Measurements from ENCODE around the gene ACSS3. TPM values are rescaled to one million over a fixed set of nuclear protein-coding genes. Genes with fewer than 3 reads are reported as not detected.
A peak's percentile ranks its signal among the peaks of the same experiment; 100 is the strongest.

Gene ACSS3
- total RNA-seq, 1 experiment from 2014 or later = 7.7 TPM

- Histone ChIP-seq H3K4me1 (ENCODE audit: insufficient read depth, low read length, poor library complexity, severe bottlenecking) (peaks cover 48% of the 10 kb centered on the region), H3K36me3 (ENCODE audit: insufficient read depth, low read length, poor library complexity, severe bottlenecking) (no peaks in the 10 kb centered on the region), H3K27me3 (replicated peaks; ENCODE audit: insufficient read depth, low read depth, low read length, poor library complexity) (no peaks in the 10 kb centered on the region), H3K4me3 (ENCODE audit: low read depth, low read length, poor library complexity, severe bottlenecking) (no peak overlapping the region), H3K9me3 (ENCODE audit: low read depth, low read length, poor library complexity, severe bottlenecking) (no peaks in the 10 kb centered on the region), H3K27ac (ENCODE audit: low read depth, low read length, poor library complexity, severe bottlenecking) (no peak overlapping the region)
- TF ChIP-seq EZH2 (IDR thresholded peaks at IDR 0.05; ENCODE audit: borderline replicate concordance, low read depth, low read length, poor library complexity, severe bottlenecking) (no peak), CTCF (conservative IDR thresholded peaks at IDR 0.05; ENCODE audit: low read depth, low read length) (no peak)
- BruUV-seq (replicated peaks) = no TSS peak
- ChIA-PET POLR2A (ENCODE audit: low non-redundant PET) (no interaction called here), CTCF (no interaction called here)
- intact Hi-C loops (cut with micrococcal nuclease; ENCODE audit: unreplicated experiment) = no loop called here
- peak; percentile 60 for DNase-seq (ENCODE audit: low spot score)
Observed at GRCh38 chr12:81211306-81211705, 133.4 kb downstream of the ACSS3 start.

GRCh38 chr12:81212996-81213696 is 135.3 kb downstream of the ACSS3 start:
- Histone ChIP-seq H3K27ac (ENCODE audit: low read depth, low read length, poor library complexity, severe bottlenecking) (no peak overlapping the region), H3K4me1 (ENCODE audit: insufficient read depth, low read length, poor library complexity, severe bottlenecking) (peaks cover 36% of the 10 kb centered on the region), H3K27me3 (replicated peaks; ENCODE audit: insufficient read depth, low read depth, low read length, poor library complexity) (no peaks in the 10 kb centered on the region), H3K36me3 (ENCODE audit: insufficient read depth, low read length, poor library complexity, severe bottlenecking) (no peaks in the 10 kb centered on the region), H3K9me3 (ENCODE audit: low read depth, low read length, poor library complexity, severe bottlenecking) (no peaks in the 10 kb centered on the region), H3K4me3 (ENCODE audit: low read depth, low read length, poor library complexity, severe bottlenecking) (no peak overlapping the region)
- POLR2A ChIA-PET (ENCODE audit: low non-redundant PET) = no interaction called here
- CTCF ChIA-PET = no interaction called here
- TF ChIP-seq EZH2 (IDR thresholded peaks at IDR 0.05; ENCODE audit: borderline replicate concordance, low read depth, low read length, poor library complexity, severe bottlenecking) (no peak), CTCF (conservative IDR thresholded peaks at IDR 0.05; ENCODE audit: low read depth, low read length) (no peak)
- intact Hi-C loops (cut with micrococcal nuclease; ENCODE audit: unreplicated experiment) = no loop called here
- no peak for DNase-seq (ENCODE audit: low spot score)
- BruUV-seq (replicated peaks) = no TSS peak

GRCh38 chr12:81216739-81217138 is 138.9 kb downstream of the ACSS3 start:
- Histone ChIP-seq H3K9me3 (ENCODE audit: low read depth, low read length, poor library complexity, severe bottlenecking) (no peaks in the 10 kb centered on the region), H3K27ac (ENCODE audit: low read depth, low read length, poor library complexity, severe bottlenecking) (no peak overlapping the region), H3K4me3 (ENCODE audit: low read depth, low read length, poor library complexity, severe bottlenecking) (no peak overlapping the region), H3K27me3 (replicated peaks; ENCODE audit: insufficient read depth, low read depth, low read length, poor library complexity) (no peaks in the 10 kb centered on the region), H3K36me3 (ENCODE audit: insufficient read depth, low read length, poor library complexity, severe bottlenecking) (no peaks in the 10 kb centered on the region), H3K4me1 (ENCODE audit: insufficient read depth, low read length, poor library complexity, severe bottlenecking) (peaks cover 6% of the 10 kb centered on the region)
- CTCF ChIA-PET = no interaction called here
- no peak for DNase-seq (ENCODE audit: low spot score)
- no peak for TF ChIP-seq EZH2 (IDR thresholded peaks at IDR 0.05; ENCODE audit: borderline replicate concordance, low read depth, low read length, poor library complexity, severe bottlenecking)
- TF ChIP-seq CTCF (conservative IDR thresholded peaks at IDR 0.05; ENCODE audit: low read depth, low read length) = no peak
- no TSS peak for BruUV-seq (replicated peaks)
- intact Hi-C loops (cut with micrococcal nuclease; ENCODE audit: unreplicated experiment) = no loop called here
- POLR2A ChIA-PET (ENCODE audit: low non-redundant PET) = no interaction called here

All from A673 (cell line).